H1 (cell line): ENCODE results near the gene SCYGR1.

Source experiments
- CHD2 ChIP-seq: IDR thresholded peaks from 2 replicates; pipeline ENCODE4 v1.6.1; 2012; ENCODE audit warnings: low read length, improper control_type of control experiment
- MAFK ChIP-seq: IDR thresholded peaks from 2 replicates; pipeline ENCODE4 v1.6.1; 2012; ENCODE audit warnings: low read depth, mild to moderate bottlenecking, improper control_type of control experiment, low read length
- SP2 ChIP-seq: IDR thresholded peaks from 2 replicates; pipeline ENCODE4 v1.6.1; 2012; ENCODE audit warnings: mild to moderate bottlenecking, low read length, inconsistent platforms
- SUZ12 ChIP-seq: fragments of 200-600 bp; sonication (generic); IDR thresholded peaks from 2 replicates; pipeline ENCODE4 v1.6.1; 2012; ENCODE audit warnings: mild to moderate bottlenecking, inconsistent platforms, low read length, moderate library complexity, mixed read lengths
- TF ChIP-seq, protein P1 (sequence below), 3 experiments: IDR thresholded peaks; 1 replicate in 2 of 3; 2 replicates in 1 of 3; pipeline versions ENCODE4 v1.5.1 to v1.6.1; 2011; ENCODE audit warnings: low read length in 3 of 3, mild to moderate bottlenecking in 3 of 3, inconsistent platforms in 2 of 3, low read depth in 1 of 3, moderate library complexity in 1 of 3; ENCODE audit not compliant: insufficient read depth in 1 of 3; ENCODE audit errors: control extremely low read depth in 1 of 3

DNA sequence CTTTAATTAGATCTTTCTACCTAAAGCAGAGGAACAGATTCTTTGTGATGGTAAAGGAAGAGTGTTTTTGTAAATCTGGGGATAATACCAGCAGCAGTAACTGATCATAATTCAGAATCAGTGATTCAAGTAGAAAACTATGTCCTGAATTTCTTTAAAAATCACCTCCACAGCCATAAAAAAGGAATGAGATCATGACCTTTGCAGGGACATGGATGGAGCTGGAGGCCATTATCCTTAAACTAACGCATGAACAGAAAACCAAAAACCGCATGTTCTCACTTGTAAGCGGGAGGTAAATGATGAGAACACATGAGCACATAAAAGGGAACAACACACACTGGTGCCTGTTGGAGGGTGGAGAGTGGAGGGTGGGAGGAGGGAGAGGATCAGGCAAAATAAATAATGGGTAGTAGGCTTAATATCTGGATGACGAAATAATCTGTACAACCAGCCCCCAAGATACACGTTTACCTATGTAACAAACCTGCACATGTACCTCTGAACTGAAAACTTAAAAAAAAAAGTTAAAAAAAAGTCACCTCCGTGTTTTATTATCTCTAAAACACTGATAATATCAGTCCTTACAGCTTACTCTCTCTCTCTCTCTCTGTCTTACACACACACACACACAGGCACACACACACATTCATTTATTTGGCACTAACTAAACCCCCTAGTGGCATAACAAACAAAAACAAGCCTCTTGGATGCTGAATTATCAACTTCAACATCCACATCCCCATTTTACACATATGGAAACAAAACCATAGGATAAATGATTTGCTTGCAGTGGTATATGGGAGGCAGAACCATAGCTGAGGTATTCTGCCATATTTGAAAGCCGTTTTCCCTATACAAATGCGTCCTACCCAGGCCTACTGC is 10.0 kb downstream of the SCYGR1 start:
- TF ChIP-seq, protein P1, sequence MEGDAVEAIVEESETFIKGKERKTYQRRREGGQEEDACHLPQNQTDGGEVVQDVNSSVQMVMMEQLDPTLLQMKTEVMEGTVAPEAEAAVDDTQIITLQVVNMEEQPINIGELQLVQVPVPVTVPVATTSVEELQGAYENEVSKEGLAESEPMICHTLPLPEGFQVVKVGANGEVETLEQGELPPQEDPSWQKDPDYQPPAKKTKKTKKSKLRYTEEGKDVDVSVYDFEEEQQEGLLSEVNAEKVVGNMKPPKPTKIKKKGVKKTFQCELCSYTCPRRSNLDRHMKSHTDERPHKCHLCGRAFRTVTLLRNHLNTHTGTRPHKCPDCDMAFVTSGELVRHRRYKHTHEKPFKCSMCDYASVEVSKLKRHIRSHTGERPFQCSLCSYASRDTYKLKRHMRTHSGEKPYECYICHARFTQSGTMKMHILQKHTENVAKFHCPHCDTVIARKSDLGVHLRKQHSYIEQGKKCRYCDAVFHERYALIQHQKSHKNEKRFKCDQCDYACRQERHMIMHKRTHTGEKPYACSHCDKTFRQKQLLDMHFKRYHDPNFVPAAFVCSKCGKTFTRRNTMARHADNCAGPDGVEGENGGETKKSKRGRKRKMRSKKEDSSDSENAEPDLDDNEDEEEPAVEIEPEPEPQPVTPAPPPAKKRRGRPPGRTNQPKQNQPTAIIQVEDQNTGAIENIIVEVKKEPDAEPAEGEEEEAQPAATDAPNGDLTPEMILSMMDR (IDR thresholded peaks at IDR 0.05; ENCODE audit: control extremely low read depth in 1 of 3, insufficient read depth in 1 of 3, low read depth in 1 of 3, low read length in 3 of 3): peak in 1 of 3 experiments; percentile 6; a peak in 2 of 4 replicates
- TF ChIP-seq SP2: no peak
- no peak for TF ChIP-seq CHD2
- no peak for TF ChIP-seq MAFK
- no peak for TF ChIP-seq SUZ12
